Prostate gland (tissue), 2 donors: ENCODE data around the gene PPP5C. TPM values are rescaled to one million over a fixed set of nuclear protein-coding genes. Genes with fewer than 3 reads are reported as not detected.
A peak's percentile ranks its signal among the peaks of the same experiment; 100 is the strongest.
"Not testable (repeated sequence)": the region's sequence is repeated elsewhere in the genome, so short reads cannot be mapped to it uniquely, and the experiment has no call there.

ENCODE experiments used
- DNase-seq: peaks from one replicate; pipeline ENCODE4 v3.0.0-alpha.2; 2019; ENCODE audit warnings: low spot score
- H3K27ac ChIP-seq, 2 donors: fragments of 200-600 bp; sonication (generic); 2 replicates each; pipeline ENCODE4 v1.5.1; 2017 to 2019
- H3K27me3 ChIP-seq: fragments of 200-600 bp; sonication (generic); replicated peaks from 2 replicates; pipeline ENCODE4 v1.5.1; 2019; ENCODE audit not compliant: insufficient read depth
- H3K36me3 ChIP-seq, 2 donors: fragments of 200-600 bp; sonication (generic); 1 replicate in 1 of 2; 2 replicates in 1 of 2; pipeline versions ENCODE4 v1.5.1 to v1.8.1; 2017 to 2019
- H3K4me1 ChIP-seq: fragments of 200-600 bp; sonication (generic); replicated peaks from 2 replicates; pipeline ENCODE4 v1.5.1; 2019
- H3K4me3 ChIP-seq, 2 donors: fragments of 200-600 bp; sonication (generic); 2 replicates each; pipeline ENCODE4 v1.5.1; 2017 to 2019
- H3K9me3 ChIP-seq: fragments of 200-600 bp; sonication (generic); 2 replicates; pipeline ENCODE4 v1.5.1; 2017
- CTCF ChIP-seq, 4 experiments: fragments of 200-600 bp in 2 of 4; fragments of 450-650 bp in 2 of 4; sonication (generic) in 2 of 4; IDR thresholded peaks; 1 replicate in 3 of 4; 2 replicates in 1 of 4; pipeline ENCODE4 v1.5.1; 2016 to 2019; ENCODE audit warnings: antibody characterized with exemption in 4 of 4, mild to moderate bottlenecking in 2 of 4, moderate library complexity in 2 of 4
- POLR2A ChIP-seq: fragments of 450-650 bp; IDR thresholded peaks from one replicate; pipeline ENCODE4 v1.6.1; 2016; ENCODE audit warnings: antibody characterized with exemption, mild to moderate bottlenecking
- POLR2AphosphoS5 ChIP-seq: sonication (generic); formaldehyde crosslinking; IDR thresholded peaks from one replicate; pipeline ENCODE4 v1.6.1; 2017; ENCODE audit warnings: antibody characterized with exemption
- WGBS: methylation state at CpG from one replicate; pipeline ENCODE4 v1.1.5; 2018; 5-methylcytosine and 5-hydroxymethylcytosine counted together
- intact Hi-C: fragments of 100-400 bp; cut with DNase I; formaldehyde crosslinking; loops from one replicate; pipeline ENCODE4 v1.14.2; 2022
- total RNA-seq, 2 donors: library from RNA; depleted of rRNA; stranded (reverse); fragments of >200 nt; gene quantifications; one replicate each; pipeline ENCODE4 v1.1.0, GENCODE V29; 2016

Gene PPP5C
- total RNA-seq, 2 donors from 2014 or later, result 81.4 to 84.3 TPM

DNA sequence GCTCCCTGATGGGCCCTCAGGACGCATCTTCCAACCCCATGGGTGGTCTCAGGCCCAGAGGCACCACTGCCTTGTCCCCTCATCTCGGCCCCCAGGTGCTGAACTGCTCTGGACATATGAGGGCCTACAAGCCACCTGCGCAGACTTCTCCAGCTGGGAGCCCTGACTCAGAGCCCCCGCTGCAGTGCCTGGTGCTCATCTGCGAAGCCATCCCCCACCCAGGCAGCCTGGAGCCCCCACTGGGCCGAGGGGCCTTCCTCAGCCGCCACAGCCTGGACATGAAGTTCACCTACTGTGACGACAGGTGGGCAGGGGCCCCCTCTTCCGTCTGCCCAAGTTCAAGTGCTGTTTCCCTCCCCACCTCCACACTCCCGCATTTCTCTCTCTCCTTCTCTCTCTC, 37.8 kb upstream of the PPP5C start:
- Histone ChIP-seq H3K27ac (no peak overlapping the region), H3K27me3 (no peaks in the 10 kb centered on the region), H3K36me3 (peaks cover 0 to 3% of the 10 kb centered on the region in 2 donors), H3K9me3 (no peaks in the 10 kb centered on the region), H3K4me3 (no peak overlapping the region), H3K4me1 (no peaks in the 10 kb centered on the region)
- no peak for TF ChIP-seq POLR2AphosphoS5
- TF ChIP-seq CTCF (IDR thresholded peaks at IDR 0.05), result no peak
- TF ChIP-seq POLR2A, result no peak
- intact Hi-C loops, result no loop called here
- DNase-seq, result no peak
- 96% methylated on average over 10 of the region's 10 CpGs for WGBS

GRCh38 chr19:46311444-46311843, 35.4 kb upstream of the PPP5C start:
- Histone ChIP-seq H3K27ac (no peak overlapping the region), H3K4me1 (no peaks in the 10 kb centered on the region), H3K27me3 (no peaks in the 10 kb centered on the region), H3K9me3 (no peaks in the 10 kb centered on the region), H3K36me3 (peaks cover 0 to 3% of the 10 kb centered on the region in 2 donors), H3K4me3 (no peak overlapping the region)
- 95% methylated on average over 5 of the region's 5 CpGs for WGBS
- no peak for DNase-seq
- intact Hi-C loops, result no loop called here
- TF ChIP-seq POLR2A (no peak), POLR2AphosphoS5 (no peak), CTCF (IDR thresholded peaks at IDR 0.05) (no peak)

- peak; percentile 46 for DNase-seq
- intact Hi-C loops, H3K9me3 ChIP-seq, H3K27me3 ChIP-seq, H3K4me3 ChIP-seq, H3K36me3 ChIP-seq, H3K4me1 ChIP-seq: not testable (repeated sequence)
- peak overlapping the region; percentile 58 to 72 for H3K27ac ChIP-seq
- WGBS, result 72% methylated on average over 14 of the region's 14 CpGs
- peak; percentile 31 for TF ChIP-seq POLR2AphosphoS5
These were observed 33.1 kb upstream of the PPP5C start for GRCh38 chr19:46313540-46314469.

DNA sequence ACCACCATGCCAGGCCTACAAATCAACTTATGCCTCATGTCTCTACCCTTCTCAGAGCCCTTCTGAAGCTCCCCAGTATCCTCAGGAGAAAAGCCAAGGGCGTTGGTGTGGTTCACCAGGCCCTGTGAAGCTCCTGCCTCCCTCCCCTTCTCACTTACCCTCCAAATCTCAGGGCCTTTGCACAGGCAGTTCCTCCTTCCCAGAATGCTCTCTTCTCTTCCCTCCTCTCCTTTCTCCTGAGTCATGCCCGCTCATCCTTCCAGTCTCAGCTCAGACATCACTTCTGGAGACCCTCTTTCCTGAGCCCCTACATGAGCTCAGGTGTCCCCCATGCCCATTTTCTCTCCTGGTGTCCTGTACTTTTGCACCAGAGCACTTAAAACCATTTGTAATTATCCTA, 29.5 kb upstream of the PPP5C start:
- Histone ChIP-seq H3K36me3 (no peaks in the 10 kb centered on the region), H3K4me3 (no peak overlapping the region), H3K9me3 (no peaks in the 10 kb centered on the region), H3K27ac (no peak overlapping the region), H3K27me3 (no peaks in the 10 kb centered on the region), H3K4me1 (no peaks in the 10 kb centered on the region)
- TF ChIP-seq POLR2A (no peak), CTCF (IDR thresholded peaks at IDR 0.05) (no peak), POLR2AphosphoS5 (no peak)
- no peak for DNase-seq
- 83% methylated on average over 2 of the region's 2 CpGs for WGBS
- intact Hi-C loops, result no loop called here

- Histone ChIP-seq H3K27me3 (no peaks in the 10 kb centered on the region), H3K4me1 (no peaks in the 10 kb centered on the region), H3K9me3 (no peaks in the 10 kb centered on the region), H3K4me3 (no peak overlapping the region), H3K27ac (no peak overlapping the region), H3K36me3 (no peaks in the 10 kb centered on the region)
- WGBS, result 86% methylated on average over 6 of the region's 6 CpGs
- no peak for TF ChIP-seq CTCF (IDR thresholded peaks at IDR 0.05)
- TF ChIP-seq POLR2A, result no peak
- no peak for TF ChIP-seq POLR2AphosphoS5
- intact Hi-C loops, result no loop called here
- no peak for DNase-seq
These were observed 27.3 kb upstream of the PPP5C start for GRCh38 chr19:46319613-46320012.
